Common myeloid progenitor, CD34-positive (primary cell): ENCODE results near the gene STRAP.
"Not testable (repeated sequence)": the region's sequence is repeated elsewhere in the genome, so short reads cannot be mapped to it uniquely, and the experiment has no call there.

Experiments used
- CTCF ChIA-PET: fragments of 350-600 bp; sonication (Branson Sonifier 250); formaldehyde crosslinking; loops from one replicate; lab custom pipeline; 2021; ENCODE audit warnings: antibody characterized with exemption; lab: Charles Lee
- POLR2A ChIA-PET: fragments of 350-600 bp; sonication (Branson Sonifier 250); formaldehyde crosslinking; loops from one replicate; lab custom pipeline; 2021; ENCODE audit warnings: antibody characterized with exemption; lab: Charles Lee
- DNase-seq, 3 donors: peaks; one replicate each; pipeline versions ENCODE4 v3.0.0 to v3.0.0-alpha.2; 2013
- H3K27ac ChIP-seq, 2 experiments: 1 replicate in 1 of 2; 2 replicates in 1 of 2; pipeline ENCODE4 v1.7.0; 2013; ENCODE audit warnings: inconsistent platforms in 2 of 2, low read length in 2 of 2, mild to moderate bottlenecking in 2 of 2, low read depth in 1 of 2, moderate library complexity in 1 of 2; ENCODE audit not compliant: severe bottlenecking in 2 of 2, insufficient read depth in 1 of 2, poor library complexity in 1 of 2
- H3K27me3 ChIP-seq, 5 experiments: replicated peaks in 2 of 5; 1 replicate in 3 of 5; 2 replicates in 2 of 5; pipeline versions ENCODE4 v1.6.1 to v1.7.0; 2013; ENCODE audit warnings: low read length in 4 of 5, mild to moderate bottlenecking in 2 of 5, moderate library complexity in 2 of 5, inconsistent platforms in 1 of 5; ENCODE audit not compliant: insufficient read depth in 5 of 5, control insufficient read depth in 4 of 5
- H3K36me3 ChIP-seq, 4 experiments: 1 replicate in 2 of 4; 2 replicates in 2 of 4; pipeline versions ENCODE4 v1.6.1 to v1.7.0; 2013; ENCODE audit warnings: low read length in 3 of 4, control low read depth in 1 of 4, mild to moderate bottlenecking in 1 of 4; ENCODE audit not compliant: control insufficient read depth in 4 of 4, insufficient read depth in 4 of 4
- H3K4me1 ChIP-seq, 4 experiments: 1 replicate in 3 of 4; 2 replicates in 1 of 4; pipeline versions ENCODE4 v1.6.1 to v1.7.1; 2013; ENCODE audit warnings: low read length in 3 of 4, mild to moderate bottlenecking in 3 of 4, control low read depth in 1 of 4, inconsistent platforms in 1 of 4, moderate library complexity in 1 of 4; ENCODE audit not compliant: control insufficient read depth in 4 of 4, insufficient read depth in 4 of 4; ENCODE audit errors: control extremely low read depth in 1 of 4
- H3K4me3 ChIP-seq, 7 experiments: 1 replicate in 4 of 7; 2 replicates in 3 of 7; pipeline versions ENCODE4 v1.5.1 to v1.7.0; 2013; ENCODE audit warnings: mild to moderate bottlenecking in 7 of 7, low read length in 6 of 7, moderate library complexity in 6 of 7, inconsistent platforms in 2 of 7, low read depth in 2 of 7, control low read depth in 1 of 7; ENCODE audit not compliant: insufficient read depth in 4 of 7, control insufficient read depth in 1 of 7; ENCODE audit errors: extremely low read depth in 1 of 7
- H3K9me3 ChIP-seq, 5 experiments: 1 replicate in 4 of 5; 2 replicates in 1 of 5; pipeline versions ENCODE4 v1.6.1 to v1.7.1; 2013; ENCODE audit warnings: low read length in 4 of 5, mild to moderate bottlenecking in 2 of 5, inconsistent platforms in 1 of 5, low read depth in 1 of 5, moderate library complexity in 1 of 5; ENCODE audit not compliant: control insufficient read depth in 4 of 5, insufficient read depth in 2 of 5; ENCODE audit errors: control extremely low read depth in 1 of 5
- WGBS: methylation state at CpG from one replicate; pipeline ENCODE4 v1.1.5; 2013; ENCODE audit not compliant: insufficient coverage; 5-methylcytosine and 5-hydroxymethylcytosine counted together

Gene STRAP

GRCh38 chr12:15863372-15863771, 18.8 kb upstream of the STRAP start:
- POLR2A ChIA-PET: interaction anchor here (1.0 kb wide), 1 partner anchor 35 kb away, joined by 3 read pairs; no protein-coding TSS in a partner anchor
- Histone ChIP-seq H3K36me3 (no peaks in the 10 kb centered on the region), H3K4me3 (peak overlapping the region in 1 of 7 experiments; percentile 4), H3K4me1 (peaks cover 0 to 14% (median 4%) of the 10 kb centered on the region in 4 experiments), H3K27me3 (no peaks in the 10 kb centered on the region), H3K9me3 (no peaks in the 10 kb centered on the region), H3K27ac (no peak overlapping the region)
- no peak for DNase-seq
- WGBS: 91% methylated on average over 6 of the region's 9 CpGs
- CTCF ChIA-PET: interaction anchor here (0.8 to 1.9 kb wide), 8 partner anchors 19 to 331 kb away, joined by 3 to 11 read pairs (median 4); partner anchors contain the start of gene STRAP

GRCh38 chr12:15863984-15864383, 18.2 kb upstream of the STRAP start:
- Histone ChIP-seq H3K4me1 (peaks cover 0 to 12% (median 3%) of the 10 kb centered on the region in 4 experiments), H3K27ac (no peak overlapping the region), H3K9me3 (no peaks in the 10 kb centered on the region), H3K4me3 (peak overlapping the region in 2 of 7 experiments; percentile 4 to 34), H3K27me3 (no peaks in the 10 kb centered on the region), H3K36me3 (no peaks in the 10 kb centered on the region)
- ChIA-PET POLR2A (no interaction called here), CTCF (interaction anchor here (0.8 to 1.9 kb wide), 8 partner anchors 18 to 332 kb away, joined by 3 to 11 read pairs (median 4); partner anchors contain the start of gene STRAP)
- DNase-seq: peak; percentile 68 to 95 (median 95)
- 0% methylated on average over 3 of the region's 6 CpGs for WGBS

GRCh38 chr12:15868186-15868585, 14.0 kb upstream of the STRAP start:
- Histone ChIP-seq H3K27me3 (no peaks in the 10 kb centered on the region), H3K36me3 (no peaks in the 10 kb centered on the region), H3K4me1 (peaks cover 0 to 6% (median 3%) of the 10 kb centered on the region in 4 experiments), H3K27ac (no peak overlapping the region), H3K9me3 (no peaks in the 10 kb centered on the region), H3K4me3 (no peak overlapping the region)
- POLR2A ChIA-PET: interaction anchor here (0.6 kb wide), 1 partner anchor 339 kb away, joined by 4 read pairs; no protein-coding TSS in a partner anchor
- no peak for DNase-seq
- CTCF ChIA-PET: interaction anchor here (0.5 to 1.5 kb wide), 2 partner anchors 45 to 283 kb away, joined by 3 read pairs; no protein-coding TSS in a partner anchor
- 80% methylated on average over 1 of the region's 3 CpGs for WGBS

- POLR2A ChIA-PET: no interaction called here
- WGBS: 100% methylated on average over 1 of the region's 4 CpGs
- H3K4me3 ChIP-seq: no peak overlapping the region
- DNase-seq: no peak
- no peak overlapping the region for H3K27ac ChIP-seq
- H3K27me3 ChIP-seq: no peaks in the 10 kb centered on the region
- no peaks in the 10 kb centered on the region for H3K36me3 ChIP-seq
- no peaks in the 10 kb centered on the region for H3K4me1 ChIP-seq
- H3K9me3 ChIP-seq: no peaks in the 10 kb centered on the region
- CTCF ChIA-PET: interaction anchor here (1.2 to 1.4 kb wide), 2 partner anchors 9 to 16 kb away, joined by 3 to 5 read pairs; no protein-coding TSS in a partner anchor
Measured at GRCh38 chr12:15873556-15873955, 8.6 kb upstream of the STRAP start.

- 100% methylated on average over 17 of the region's 20 CpGs for WGBS
- CTCF ChIA-PET: interaction anchor here (1.4 to 1.6 kb wide), 3 partner anchors 9 to 19 kb away, joined by 4 to 5 read pairs (median 4); no protein-coding TSS in a partner anchor
Measured at GRCh38 chr12:15874556-15875145, 7.5 kb upstream of the STRAP start.

GRCh38 chr12:15875863-15876262, 6.3 kb upstream of the STRAP start:
- no peak overlapping the region for H3K27ac ChIP-seq
- no peaks in the 10 kb centered on the region for H3K36me3 ChIP-seq
- ChIA-PET POLR2A (no interaction called here), CTCF (interaction anchor here (1.6 kb wide), 1 partner anchor 8 kb away, joined by 4 read pairs; no protein-coding TSS in a partner anchor)
- peak overlapping the region in 1 of 7 experiments; percentile 37 for H3K4me3 ChIP-seq
- DNase-seq: peak in 1 of 3 donors; percentile 19
- H3K9me3 ChIP-seq: no peaks in the 10 kb centered on the region
- WGBS: 100% methylated on average over 1 of the region's 1 CpG
- H3K4me1 ChIP-seq: no peaks in the 10 kb centered on the region
- H3K27me3 ChIP-seq: no peaks in the 10 kb centered on the region

More at GRCh38 chr12:15874556-15875145, 7.5 kb upstream of the STRAP start:
- H3K4me3 ChIP-seq, H3K27ac ChIP-seq, POLR2A ChIA-PET, H3K4me1 ChIP-seq, H3K27me3 ChIP-seq, DNase-seq, H3K9me3 ChIP-seq, H3K36me3 ChIP-seq: not testable (repeated sequence)

GRCh38 chr12:15879413-15879812, 2.8 kb upstream of the STRAP start:
- no peaks in the 10 kb centered on the region for H3K27me3 ChIP-seq
- POLR2A ChIA-PET: no interaction called here
- CTCF ChIA-PET: no interaction called here
- no peaks in the 10 kb centered on the region for H3K9me3 ChIP-seq
- no peak overlapping the region for H3K4me3 ChIP-seq
- H3K36me3 ChIP-seq: peaks cover 0 to 4% (median under 1%) of the 10 kb centered on the region in 4 experiments
- WGBS: 95% methylated on average over 2 of the region's 3 CpGs
- no peak for DNase-seq
- H3K4me1 ChIP-seq: peaks cover 7 to 27% (median 15%) of the 10 kb centered on the region in 4 experiments
- no peak overlapping the region for H3K27ac ChIP-seq
